Mononuclear cell (primary cell): ENCODE results near the gene KLHL20. TPM values are rescaled to one million over a fixed set of nuclear protein-coding genes. Genes with fewer than 3 reads are reported as not detected.
"Not testable (repeated sequence)": the region's sequence is repeated elsewhere in the genome, so short reads cannot be mapped to it uniquely, and the experiment has no call there.

Experiments used
- H3K27me3 ChIP-seq: 2 replicates; pipeline ENCODE4 v1.6.0; 2011; ENCODE audit warnings: low read length, control low read depth; ENCODE audit not compliant: insufficient read depth
- H3K4me1 ChIP-seq: 2 replicates; pipeline ENCODE4 v1.5.1; 2011; ENCODE audit warnings: mild to moderate bottlenecking, low read length, control low read depth; ENCODE audit not compliant: insufficient read depth
- H3K4me3 ChIP-seq: 2 replicates; pipeline ENCODE4 v1.5.1; 2011; ENCODE audit warnings: mild to moderate bottlenecking, low read length, moderate library complexity
- H3K9me3 ChIP-seq: 2 replicates; pipeline ENCODE4 v1.5.1; 2011; ENCODE audit warnings: low read depth, mild to moderate bottlenecking, control low read depth, low read length
- total RNA-seq: library from RNA; depleted of rRNA; stranded (reverse); fragments of >200 nt; gene quantifications from one replicate; pipeline ENCODE4 v1.2.3, GENCODE V29; 2012

Gene KLHL20
- 31.8 TPM for total RNA-seq

- Histone ChIP-seq H3K27me3 (peaks cover 24% of the 10 kb centered on the region), H3K4me1 (peaks cover 4% of the 10 kb centered on the region), H3K4me3 (peak within 1 kb of the TSS; percentile 79), H3K9me3 (no peaks in the 10 kb centered on the region)
Observed at GRCh38 chr1:173714759-173715537, at the start of gene KLHL20. Gene KLHL20, plus strand, starts transcription at chr1:173714981. Its CDS starts 1,063 bp downstream, at chr1:173716044.

- peaks cover 6% of the 10 kb centered on the region for H3K4me1 ChIP-seq
- no peak overlapping the region for H3K4me3 ChIP-seq
- peaks cover 25% of the 10 kb centered on the region for H3K27me3 ChIP-seq
- H3K9me3 ChIP-seq, result no peaks in the 10 kb centered on the region
Observed at GRCh38 chr1:173666646-173667045, 48.1 kb upstream of the KLHL20 start.

DNA sequence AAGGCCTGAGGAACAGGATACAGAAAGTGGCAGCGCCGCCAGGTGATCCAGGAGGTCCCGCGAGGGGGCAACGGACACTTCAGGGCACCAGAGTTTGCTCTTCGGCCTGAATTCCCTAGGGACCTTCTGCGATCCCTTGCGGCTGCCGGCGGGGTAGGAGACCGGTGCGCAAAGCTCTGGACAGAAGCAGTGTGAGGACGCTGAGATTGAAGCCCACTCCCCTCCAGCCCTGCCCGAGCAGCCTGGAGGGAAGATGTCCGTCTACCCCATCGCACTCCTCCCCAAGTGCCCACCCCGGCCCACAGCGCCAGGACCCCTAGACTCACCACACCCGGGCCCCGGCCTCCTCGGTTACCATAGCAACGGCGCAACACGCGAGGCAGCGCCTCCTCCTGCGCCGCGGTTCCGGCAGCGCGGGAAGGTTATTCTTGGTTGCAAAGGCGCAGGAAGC, 45.3 kb upstream of the KLHL20 start, which contains the start of gene ANKRD45:
ANKRD45 (minus strand) TSS at position 361 of the 451 bp plus-strand sequence. CDS start 10,433 bp downstream, outside the sequence.
- peaks cover 6% of the 10 kb centered on the region for H3K4me1 ChIP-seq
- peaks cover 25% of the 10 kb centered on the region for H3K27me3 ChIP-seq
- no peak within 1 kb of the TSS for H3K4me3 ChIP-seq
- H3K9me3 ChIP-seq, result no peaks in the 10 kb centered on the region

DNA sequence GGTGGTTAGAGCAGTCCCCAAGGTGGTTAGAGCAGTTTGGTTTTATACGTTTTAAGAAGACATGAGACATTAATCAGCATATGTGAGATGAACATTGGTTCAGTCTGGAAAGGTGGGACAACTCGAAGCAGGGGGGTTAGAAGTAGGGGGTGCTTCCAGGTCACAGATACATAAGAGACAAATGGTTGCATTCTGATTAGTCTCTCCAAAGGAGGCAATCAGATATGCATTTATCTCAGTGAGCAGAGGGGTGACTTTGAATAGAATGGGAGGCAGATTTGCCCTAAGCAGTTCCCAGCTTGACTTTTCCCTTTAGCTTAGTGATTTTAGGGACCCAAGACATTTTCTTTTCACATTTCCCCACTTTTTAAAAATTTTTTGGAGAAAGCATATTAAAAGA, 40.3 kb upstream of the KLHL20 start:
- not testable (repeated sequence) for H3K9me3 ChIP-seq, H3K27me3 ChIP-seq, H3K4me3 ChIP-seq, H3K4me1 ChIP-seq

DNA sequence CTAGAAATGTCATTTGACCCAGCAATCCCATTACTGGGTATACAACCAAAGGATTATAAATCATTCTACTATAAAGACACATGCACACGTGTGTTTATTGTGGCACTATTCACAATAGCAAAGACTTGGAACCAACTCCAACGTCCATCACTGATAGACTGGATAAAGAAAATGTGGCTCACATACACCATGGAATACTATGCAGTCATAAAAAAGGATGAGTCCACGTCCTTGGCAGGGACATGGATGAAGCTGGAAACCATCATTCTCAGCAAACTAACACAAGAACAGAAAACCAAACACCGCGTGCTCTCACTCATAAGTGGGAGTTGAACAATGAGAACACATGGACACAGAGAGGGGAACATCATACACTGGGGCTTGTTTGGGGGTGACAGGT, 34.6 kb upstream of the KLHL20 start:
- not testable (repeated sequence) for H3K4me1 ChIP-seq, H3K9me3 ChIP-seq, H3K27me3 ChIP-seq, H3K4me3 ChIP-seq

DNA sequence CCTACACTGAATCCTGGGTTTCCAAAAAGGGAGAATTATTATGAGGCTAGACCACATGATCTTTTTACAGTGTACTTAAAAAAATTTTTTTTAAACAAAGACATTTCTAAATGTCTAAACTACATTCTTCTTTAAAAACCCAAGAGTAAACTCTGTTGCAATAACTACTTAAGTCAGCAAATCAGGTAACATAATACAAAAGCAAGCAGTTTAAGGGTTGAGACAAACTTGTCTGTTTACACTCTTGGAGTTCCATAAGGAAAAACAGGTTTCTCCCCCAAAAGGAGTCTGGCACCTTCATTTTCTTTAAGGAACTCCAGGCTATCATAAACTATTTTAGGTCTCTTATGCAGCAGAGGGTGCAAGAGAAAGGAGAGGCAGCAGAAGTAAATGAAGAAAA, 32.6 kb upstream of the KLHL20 start:
- H3K4me3 ChIP-seq, result no peak overlapping the region
- H3K4me1 ChIP-seq, result no peaks in the 10 kb centered on the region
- H3K9me3 ChIP-seq, result no peaks in the 10 kb centered on the region
- H3K27me3 ChIP-seq, result no peaks in the 10 kb centered on the region

DNA sequence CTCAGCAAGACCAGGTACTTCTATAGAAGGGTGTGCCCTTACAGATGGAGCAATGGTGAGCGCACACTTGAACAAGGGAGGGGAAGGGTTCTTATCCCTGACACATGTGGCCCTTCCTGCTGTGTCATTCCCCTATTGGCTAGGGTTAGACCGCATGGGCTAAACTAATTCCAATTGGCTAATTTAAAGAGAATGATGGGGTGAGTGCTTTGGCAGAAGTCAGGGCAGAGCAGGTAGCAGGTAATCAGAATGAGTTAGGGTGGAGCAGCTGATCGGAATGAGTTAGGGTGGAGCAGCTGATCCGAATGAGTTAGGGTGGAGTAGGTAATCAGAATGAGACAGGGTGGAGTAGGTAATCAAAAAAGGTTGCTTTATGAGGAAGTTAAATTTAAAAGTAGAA, 30.9 kb upstream of the KLHL20 start:
- H3K9me3 ChIP-seq, H3K4me3 ChIP-seq, H3K4me1 ChIP-seq, H3K27me3 ChIP-seq: not testable (repeated sequence)

DNA sequence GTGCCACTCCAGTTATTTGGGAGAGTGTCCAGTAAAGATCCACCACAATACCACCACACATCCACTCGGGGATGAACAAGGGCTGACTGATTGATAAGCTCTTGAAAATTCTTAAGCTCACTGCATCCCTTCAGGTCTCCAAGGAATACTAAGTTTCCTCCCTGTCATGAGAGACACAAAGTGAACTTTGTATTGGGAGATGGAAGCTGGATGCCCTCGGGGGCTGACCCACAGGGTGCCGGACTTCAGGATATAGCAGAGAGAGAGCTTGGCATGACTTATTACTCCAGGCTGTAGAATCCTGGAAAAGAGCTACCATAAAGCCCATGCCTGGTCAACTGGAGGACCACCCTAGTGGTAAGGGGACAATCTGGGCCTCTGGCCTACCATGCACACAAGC, 29.7 kb upstream of the KLHL20 start:
- not testable (repeated sequence) for H3K9me3 ChIP-seq, H3K4me3 ChIP-seq

GRCh38 chr1:173688300-173688699, 26.5 kb upstream of the KLHL20 start:
- no peaks in the 10 kb centered on the region for H3K27me3 ChIP-seq
- no peaks in the 10 kb centered on the region for H3K9me3 ChIP-seq
- no peak overlapping the region for H3K4me3 ChIP-seq
- H3K4me1 ChIP-seq, result no peaks in the 10 kb centered on the region

More for the DNA sequence above, 29.7 kb upstream of the KLHL20 start:
- not testable (repeated sequence) for H3K4me1 ChIP-seq, H3K27me3 ChIP-seq

GRCh38 chr1:173693238-173693637, 21.5 kb upstream of the KLHL20 start:
- Histone ChIP-seq H3K27me3 (peaks cover 2% of the 10 kb centered on the region), H3K9me3 (no peaks in the 10 kb centered on the region), H3K4me1 (no peaks in the 10 kb centered on the region), H3K4me3 (no peak overlapping the region)

DNA sequence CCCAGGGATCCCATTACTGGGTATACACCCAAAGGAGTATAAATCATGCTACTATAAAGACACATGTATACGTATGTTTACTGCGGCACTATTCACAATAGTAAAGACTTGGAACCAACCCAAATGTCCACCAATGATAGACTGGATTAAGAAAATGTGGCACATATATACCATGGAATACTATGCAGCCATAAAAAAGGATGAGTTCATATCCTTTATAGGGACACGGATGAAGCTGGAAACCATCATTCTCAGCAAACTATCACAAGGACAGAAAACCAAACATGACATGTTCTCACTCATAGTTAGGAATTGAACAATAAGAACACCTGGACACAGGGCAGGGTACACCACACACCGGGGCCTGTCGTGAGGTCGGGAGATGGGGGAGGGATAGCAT, 13.5 kb upstream of the KLHL20 start:
- not testable (repeated sequence) for H3K27me3 ChIP-seq, H3K9me3 ChIP-seq, H3K4me3 ChIP-seq, H3K4me1 ChIP-seq

GRCh38 chr1:173702736-173703135, 12.0 kb upstream of the KLHL20 start:
- no peaks in the 10 kb centered on the region for H3K4me1 ChIP-seq
- H3K4me3 ChIP-seq, result no peak overlapping the region
- no peaks in the 10 kb centered on the region for H3K9me3 ChIP-seq
- no peaks in the 10 kb centered on the region for H3K27me3 ChIP-seq

DNA sequence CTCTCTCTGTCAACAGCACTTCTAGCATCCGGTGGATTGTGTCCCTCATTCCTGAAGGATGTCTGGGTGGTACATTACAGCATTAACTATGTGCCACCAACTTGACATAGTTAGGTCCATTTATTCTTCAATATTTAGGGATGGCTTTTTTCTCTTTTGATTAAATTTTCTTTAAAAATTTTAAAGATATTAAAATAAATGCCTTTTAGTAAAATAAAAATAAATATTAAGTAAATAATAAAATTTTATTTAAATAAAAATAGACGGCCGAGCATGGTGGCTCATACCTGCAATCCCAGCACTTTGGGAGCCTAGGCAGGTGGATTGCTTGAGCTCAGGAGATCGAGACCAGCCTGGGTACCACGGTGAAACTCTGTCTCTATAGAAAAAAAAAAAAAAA, 9.7 kb upstream of the KLHL20 start:
- Histone ChIP-seq H3K4me3 (no peak overlapping the region), H3K9me3 (no peaks in the 10 kb centered on the region), H3K4me1 (no peaks in the 10 kb centered on the region), H3K27me3 (peaks cover 21% of the 10 kb centered on the region)

DNA sequence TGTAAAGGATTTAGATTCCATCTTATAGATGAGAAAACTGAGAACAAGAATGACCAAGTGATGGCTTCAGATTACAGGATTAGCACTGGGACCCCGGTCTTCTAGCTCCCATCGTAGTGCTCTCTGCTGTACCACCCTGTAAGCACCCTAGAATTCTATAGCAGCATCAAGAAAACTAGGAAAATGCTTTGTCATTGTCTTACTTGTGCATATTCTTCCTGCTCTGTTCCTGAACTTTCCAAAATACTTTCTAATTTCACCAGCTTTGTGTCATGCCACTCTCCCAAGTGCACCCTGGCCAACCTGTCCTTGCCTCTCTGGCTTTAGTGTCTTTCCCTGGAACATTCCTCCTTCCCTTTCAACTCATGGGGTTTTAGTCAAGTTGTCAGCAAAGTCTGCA, 6.0 kb upstream of the KLHL20 start:
- Histone ChIP-seq H3K27me3 (peaks cover 43% of the 10 kb centered on the region), H3K4me1 (no peaks in the 10 kb centered on the region), H3K9me3 (no peaks in the 10 kb centered on the region), H3K4me3 (no peak overlapping the region)

DNA sequence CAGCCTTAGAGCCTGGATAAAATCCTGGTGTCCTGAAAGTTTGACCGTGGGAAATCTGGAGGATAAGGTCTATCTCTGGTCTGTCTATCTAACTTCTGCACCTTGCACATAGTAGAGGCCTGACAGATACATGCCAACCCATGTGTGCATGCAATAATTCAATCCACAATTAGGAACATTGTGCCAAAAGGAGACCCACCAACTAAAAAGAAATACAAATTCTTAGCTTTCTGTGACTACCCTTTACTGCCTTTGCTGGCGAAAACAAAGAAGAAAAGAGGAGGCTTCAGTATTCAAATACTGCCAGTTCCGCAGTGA, 381 bp upstream of the KLHL20 start:
- Histone ChIP-seq H3K4me3 (peak overlapping the region; percentile 79), H3K4me1 (peaks cover 4% of the 10 kb centered on the region), H3K27me3 (peaks cover 29% of the 10 kb centered on the region), H3K9me3 (no peaks in the 10 kb centered on the region)

GRCh38 chr1:173715538-173715844, 710 bp downstream of the KLHL20 start:
- H3K27me3 ChIP-seq, result peaks cover 18% of the 10 kb centered on the region
- H3K4me3 ChIP-seq, result peak overlapping the region; percentile 79
- peaks cover 4% of the 10 kb centered on the region for H3K4me1 ChIP-seq
- H3K9me3 ChIP-seq, result no peaks in the 10 kb centered on the region
